Measurements from ENCODE around the gene CTBS. TPM values are rescaled to one million over a fixed set of nuclear protein-coding genes. Genes with fewer than 3 reads are reported as not detected.
"Not testable (repeated sequence)": the region's sequence is repeated elsewhere in the genome, so short reads cannot be mapped to it uniquely, and the experiment has no call there.

The CTBS gene
- total RNA-seq, 3 donors from 2014 or later: 15.9 to 25.4 (median 23.3) TPM

DNA sequence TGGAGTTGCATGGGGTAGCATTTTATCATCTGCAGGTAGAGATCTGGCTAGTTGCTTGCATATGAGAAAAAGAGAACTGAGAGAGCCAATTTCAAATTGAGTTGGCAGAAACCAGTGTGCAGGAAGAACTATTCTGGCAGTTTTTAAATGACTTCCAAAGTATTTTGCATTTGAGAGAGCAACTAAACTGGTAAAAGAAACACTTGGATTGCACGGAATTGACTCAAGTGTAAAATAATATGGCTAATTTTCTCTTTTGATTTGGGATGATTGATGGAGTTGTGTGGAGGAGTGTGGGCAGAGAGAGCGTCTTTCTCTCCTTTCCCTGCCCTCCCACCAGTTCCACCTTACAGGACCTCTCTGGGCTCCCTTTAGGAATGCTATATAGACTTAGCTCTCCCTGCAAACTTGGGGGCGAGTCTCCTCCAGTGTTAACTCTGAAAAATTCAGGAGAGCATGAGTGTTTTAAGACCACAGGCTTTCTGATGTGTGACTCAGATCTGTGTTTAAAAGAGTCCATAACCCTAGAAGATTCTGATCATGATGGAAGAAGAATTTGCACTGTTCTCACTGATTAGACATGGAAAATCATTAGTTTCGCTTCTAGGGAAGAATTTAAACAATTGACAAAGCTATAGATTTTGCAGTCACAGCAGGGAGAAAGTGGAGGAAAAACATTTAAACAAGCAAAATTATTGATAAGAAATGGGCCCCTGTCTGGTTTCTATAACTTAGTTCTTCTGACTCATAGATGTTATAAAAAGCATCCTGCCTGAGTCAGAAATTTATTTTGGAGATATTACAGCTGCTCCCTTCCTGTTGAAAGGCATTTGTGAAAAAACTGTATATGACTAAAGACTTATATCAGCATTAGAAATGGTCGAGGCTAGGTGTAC is 24.9 kb upstream of the CTBS start:
- Histone ChIP-seq H3K4me1 (ENCODE audit: low read depth) (no peaks in the 10 kb centered on the region), H3K9me3 (peaks cover 2% of the 10 kb centered on the region), H3K4me3 (no peak overlapping the region), H3K36me3 (ENCODE audit: low read depth) (no peaks in the 10 kb centered on the region)
- intact Hi-C loops (cut with DNase I, micrococcal nuclease): no loop called here
- ATAC-seq (no peak), DNase-seq (no peak)
- no peak for TF ChIP-seq CTCF (IDR thresholded peaks at IDR 0.05)

DNA sequence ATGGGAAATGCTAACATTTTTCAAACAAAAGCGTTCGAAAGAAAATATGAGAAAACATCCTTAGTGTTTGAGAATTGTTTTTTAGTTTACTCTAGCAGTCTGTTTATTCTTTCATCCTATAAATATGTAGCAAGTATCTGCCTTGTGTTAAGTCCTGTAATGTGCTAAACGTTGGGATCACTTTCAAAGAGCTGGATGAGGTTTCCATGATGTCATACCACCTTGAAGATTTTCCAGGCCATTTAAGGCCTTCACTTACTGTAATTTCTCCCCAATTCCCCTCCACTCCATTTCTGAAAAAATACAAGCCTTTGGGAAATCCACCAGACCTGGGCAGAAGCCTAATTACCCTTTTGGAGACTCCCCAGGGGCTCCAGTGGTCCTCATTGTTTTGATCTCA is 24.2 kb upstream of the CTBS start:
- intact Hi-C loops (cut with DNase I, micrococcal nuclease): no loop called here
- Histone ChIP-seq H3K36me3 (ENCODE audit: low read depth) (no peaks in the 10 kb centered on the region), H3K4me3 (no peak overlapping the region), H3K4me1 (ENCODE audit: low read depth) (no peaks in the 10 kb centered on the region), H3K9me3 (no peaks in the 10 kb centered on the region)
- ATAC-seq (no peak), DNase-seq (no peak)
- TF ChIP-seq CTCF (IDR thresholded peaks at IDR 0.05): no peak

GRCh38 chr1:84597011-84597410 is 22.8 kb upstream of the CTBS start:
- Histone ChIP-seq H3K4me3 (no peak overlapping the region), H3K9me3 (no peaks in the 10 kb centered on the region), H3K36me3 (ENCODE audit: low read depth) (no peaks in the 10 kb centered on the region), H3K4me1 (ENCODE audit: low read depth) (no peaks in the 10 kb centered on the region)
- DNase-seq: no peak
- intact Hi-C loops (cut with DNase I, micrococcal nuclease): no loop called here
- ATAC-seq: no peak
- TF ChIP-seq CTCF (IDR thresholded peaks at IDR 0.05): no peak

DNA sequence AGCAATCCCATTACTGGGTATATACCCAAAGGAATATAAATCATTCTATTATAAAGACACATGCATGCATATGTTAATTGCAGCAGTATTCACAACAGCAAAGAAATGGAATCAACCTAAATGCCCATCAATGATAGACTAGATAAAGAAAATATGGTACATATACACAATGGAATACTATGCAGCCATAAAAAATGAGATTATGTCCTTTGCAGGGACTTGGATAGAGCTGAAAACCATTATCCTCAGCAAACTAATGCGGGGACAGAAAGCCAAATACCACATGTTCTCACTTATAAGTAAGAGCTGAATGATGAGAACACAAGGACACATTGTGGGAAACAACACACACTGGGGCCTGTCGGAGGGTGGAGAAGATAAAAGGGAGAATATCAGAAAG is 20.7 kb upstream of the CTBS start:
- H3K4me1 ChIP-seq (ENCODE audit: low read depth); H3K36me3 ChIP-seq (ENCODE audit: low read depth); ATAC-seq; H3K4me3 ChIP-seq; intact Hi-C loops (cut with DNase I, micrococcal nuclease); DNase-seq; H3K9me3 ChIP-seq: not testable (repeated sequence)

- TF ChIP-seq CTCF (IDR thresholded peaks at IDR 0.05): no peak
- Histone ChIP-seq H3K36me3 (ENCODE audit: low read depth) (no peaks in the 10 kb centered on the region), H3K4me3 (no peak overlapping the region), H3K4me1 (ENCODE audit: low read depth) (no peaks in the 10 kb centered on the region), H3K9me3 (no peaks in the 10 kb centered on the region)
- DNase-seq: no peak
- intact Hi-C loops (cut with DNase I, micrococcal nuclease): no loop called here
- no peak for ATAC-seq
These were observed 12.9 kb upstream of the CTBS start for GRCh38 chr1:84587099-84587498.

DNA sequence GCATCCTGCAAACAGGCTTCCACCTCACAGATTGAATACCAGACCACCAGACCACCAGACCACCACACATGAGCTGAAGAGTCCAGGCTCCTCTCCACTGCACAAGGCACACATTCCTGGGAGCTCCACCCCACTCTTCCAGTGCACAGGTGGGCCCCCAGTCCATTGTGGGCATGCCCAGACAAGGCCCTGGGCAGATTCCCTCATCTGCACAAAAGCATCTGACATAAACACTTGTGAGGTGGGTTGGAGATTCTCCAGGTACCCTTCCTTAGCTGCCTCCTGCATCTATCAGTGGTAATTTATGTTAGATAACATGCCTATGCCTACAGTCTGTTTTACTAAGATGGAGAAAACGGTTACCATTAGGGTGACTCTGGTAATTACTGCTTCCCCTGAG is 11.6 kb upstream of the CTBS start:
- DNase-seq: no peak
- intact Hi-C loops (cut with DNase I, micrococcal nuclease): no loop called here
- no peaks in the 10 kb centered on the region for H3K4me1 ChIP-seq (ENCODE audit: low read depth)
- TF ChIP-seq CTCF (IDR thresholded peaks at IDR 0.05): no peak
- no peak for ATAC-seq
- H3K9me3 ChIP-seq: no peaks in the 10 kb centered on the region
- no peaks in the 10 kb centered on the region for H3K36me3 ChIP-seq (ENCODE audit: low read depth)
- H3K4me3 ChIP-seq: no peak overlapping the region
